Measurements from ENCODE around the gene METRNL.

- no peak for TF ChIP-seq SP1 (IDR thresholded peaks at IDR 0.05)
- no peak for TF ChIP-seq PKNOX1 (IDR thresholded peaks at IDR 0.05)
- TF ChIP-seq BHLHE40 (IDR thresholded peaks at IDR 0.05; ENCODE audit: borderline replicate concordance), result no peak
- TF ChIP-seq NFRKB (IDR thresholded peaks at IDR 0.05), result no peak
- TF ChIP-seq ELF4 (IDR thresholded peaks at IDR 0.05), result no peak
- no peak for TF ChIP-seq FOXK2 (IDR thresholded peaks at IDR 0.05)
- no peak for TF ChIP-seq TARDBP (IDR thresholded peaks at IDR 0.05)
- no peak for TF ChIP-seq FOXA1 (IDR thresholded peaks at IDR 0.05)
- no peak for TF ChIP-seq FOXM1 (IDR thresholded peaks at IDR 0.05; ENCODE audit: borderline replicate concordance)
- no peak for TF ChIP-seq LEF1 (IDR thresholded peaks at IDR 0.05; ENCODE audit: borderline replicate concordance)
These were observed 43.2 kb upstream of the METRNL start for GRCh38 chr17:83036193-83036592.
